Measurements from ENCODE around the gene TEX9.
"Not testable (repeated sequence)": the region's sequence is repeated elsewhere in the genome, so short reads cannot be mapped to it uniquely, and the experiment has no call there.

TEX9 gene

DNA sequence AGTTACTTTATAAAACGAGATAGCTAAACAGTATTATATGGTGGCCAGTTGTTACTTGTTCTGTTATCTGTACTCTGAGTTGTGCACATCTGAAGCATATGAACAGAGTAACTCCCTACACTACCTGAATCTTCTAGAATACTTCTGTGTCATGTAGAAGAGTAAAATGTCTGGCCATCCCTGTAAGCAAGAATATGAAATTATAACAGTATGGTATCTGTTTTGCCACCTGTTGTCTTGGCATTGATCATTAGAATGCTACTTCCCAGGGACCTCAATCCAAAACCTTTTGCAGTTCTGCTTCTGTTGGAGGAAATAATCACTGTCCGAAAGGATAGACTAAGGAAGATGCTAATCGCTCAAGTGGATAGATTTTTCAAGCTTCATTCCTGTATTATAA lies 1.9 kb downstream of the TEX9 start:
- no peak for DNase-seq

- no peak for DNase-seq
Observed at GRCh38 chr15:56369234-56369633, 4.0 kb downstream of the TEX9 start.

- no peak for DNase-seq
Observed at GRCh38 chr15:56371495-56372147, 6.4 kb downstream of the TEX9 start.

DNA sequence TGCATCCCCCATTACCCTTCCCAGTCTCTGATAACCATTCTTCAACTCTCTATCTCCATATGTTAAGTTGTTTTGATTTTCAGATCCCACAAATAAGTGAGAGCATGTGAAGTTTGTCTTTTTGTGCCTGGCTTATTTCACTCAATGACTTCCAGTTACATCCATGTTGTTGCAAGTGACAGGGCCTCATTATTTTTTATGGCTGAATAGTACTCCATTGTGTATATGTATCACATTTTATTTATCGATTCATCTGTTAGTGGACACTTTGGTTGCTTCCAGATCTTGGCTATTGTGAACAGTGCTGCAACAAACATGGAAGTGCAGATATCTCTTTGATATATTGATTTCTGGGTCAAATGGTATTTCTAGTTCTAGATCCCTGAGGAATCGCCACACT lies 9.5 kb downstream of the TEX9 start:
- not testable (repeated sequence) for DNase-seq

DNA sequence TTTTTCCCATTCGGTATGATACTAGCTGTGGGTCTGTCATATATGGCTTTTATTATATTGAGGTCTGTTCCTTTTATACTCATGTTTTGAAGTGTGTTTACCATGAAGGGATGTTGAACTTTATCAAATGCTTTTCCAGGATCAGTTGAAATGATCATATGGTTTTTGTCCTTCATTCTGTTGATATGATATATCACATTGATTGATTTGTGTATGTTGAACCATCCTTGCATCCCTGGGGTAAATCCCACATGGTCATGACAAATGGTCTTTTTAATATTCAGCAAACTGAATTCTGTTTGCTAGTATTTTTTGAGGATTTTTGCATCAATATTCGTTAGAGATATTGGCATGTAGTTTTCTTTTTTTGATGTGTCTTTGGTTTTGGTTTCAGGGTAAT lies 12.6 kb downstream of the TEX9 start:
- DNase-seq, result not testable (repeated sequence)

GRCh38 chr15:56383010-56383409 lies 17.8 kb downstream of the TEX9 start:
- DNase-seq, result no peak

DNA sequence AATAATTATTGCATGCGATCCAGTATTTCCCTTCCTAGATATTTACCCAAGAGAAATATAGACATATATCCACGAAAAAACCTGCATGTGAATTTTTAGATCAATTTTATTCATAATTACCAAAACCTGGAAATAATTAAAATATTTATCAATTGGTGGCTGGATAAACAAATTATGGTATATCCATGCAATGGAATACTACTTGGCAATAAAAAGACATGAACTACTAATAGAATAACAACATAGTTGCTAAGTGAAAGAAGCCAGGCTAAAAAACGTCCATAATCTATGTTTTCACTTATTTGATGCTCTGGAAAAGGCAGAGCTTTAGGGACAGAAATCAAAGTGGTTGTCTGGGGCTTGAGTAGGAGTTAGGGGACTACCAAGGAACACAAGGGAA lies 20.7 kb downstream of the TEX9 start:
- no peak for DNase-seq

DNA sequence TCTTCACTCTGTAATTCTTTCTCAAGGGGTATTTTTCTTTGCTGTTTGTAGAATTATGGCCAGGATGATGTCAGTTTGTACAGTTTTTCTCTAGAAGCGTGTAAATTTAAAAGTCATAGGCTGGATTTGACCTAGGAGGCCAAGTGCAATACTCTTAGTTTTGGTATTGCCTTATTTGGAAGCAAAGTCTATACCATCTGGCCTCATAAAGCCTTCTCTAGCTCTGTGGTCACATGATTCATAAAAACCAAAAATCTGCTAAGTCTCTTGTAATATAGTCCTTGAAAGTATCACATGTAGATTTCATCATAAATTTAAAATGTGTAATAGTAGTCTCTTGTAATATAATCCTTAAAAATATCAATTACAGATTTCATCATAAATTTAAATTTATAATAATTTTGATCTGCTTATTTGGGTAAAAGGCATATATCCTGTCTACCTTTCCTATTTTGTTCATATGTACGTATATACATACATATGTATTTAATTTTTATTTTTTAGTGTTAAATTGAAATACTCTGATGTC lies 25.6 kb downstream of the TEX9 start:
- DNase-seq, result no peak

- DNase-seq, result no peak
Observed at GRCh38 chr15:56393277-56393676, 28.1 kb downstream of the TEX9 start.

- DNase-seq, result no peak
Observed at GRCh38 chr15:56394909-56395308, 29.7 kb downstream of the TEX9 start.

DNA sequence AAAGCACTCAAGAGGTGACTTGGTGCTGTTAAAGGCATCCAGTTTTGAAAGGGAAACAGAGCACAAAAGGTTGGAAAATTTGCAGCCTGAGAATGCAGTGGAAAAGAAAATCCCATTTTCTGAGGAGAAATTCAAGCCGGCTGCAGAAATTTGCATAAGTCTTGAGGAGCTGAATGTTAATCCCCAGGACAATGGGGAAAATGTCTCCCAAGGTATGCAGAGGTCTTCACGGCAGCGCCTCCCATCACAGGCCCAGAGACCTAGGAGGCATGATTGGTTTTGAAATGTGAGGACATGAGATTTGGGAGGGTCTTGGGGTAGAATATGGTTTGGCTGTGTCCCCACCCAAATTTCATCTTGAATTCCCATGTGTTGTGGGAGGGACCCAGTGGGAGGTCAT lies 32.1 kb downstream of the TEX9 start:
- DNase-seq, result not testable (repeated sequence)

- DNase-seq, result not testable (repeated sequence)
Observed at GRCh38 chr15:56399209-56399608, 34.0 kb downstream of the TEX9 start.

DNA sequence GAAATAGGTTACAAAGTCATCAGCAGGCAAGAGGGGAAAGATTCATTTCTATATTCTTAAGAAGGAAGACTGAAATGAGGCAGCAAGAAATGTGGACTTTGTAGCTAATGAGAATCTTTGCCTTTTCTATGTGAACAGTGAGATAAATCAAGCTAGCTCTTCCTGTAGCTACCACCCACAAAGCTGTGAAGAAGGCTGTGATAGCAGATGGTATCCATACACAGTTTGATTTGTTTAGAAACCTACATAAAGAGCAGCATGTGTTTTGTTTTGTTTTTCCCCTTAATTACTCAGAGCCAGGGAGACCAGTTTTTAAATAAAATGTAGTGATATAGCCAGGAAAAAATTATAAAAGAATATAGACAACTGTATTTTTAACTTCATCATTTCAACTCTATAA lies 45.5 kb downstream of the TEX9 start:
- DNase-seq, result no peak

DNA sequence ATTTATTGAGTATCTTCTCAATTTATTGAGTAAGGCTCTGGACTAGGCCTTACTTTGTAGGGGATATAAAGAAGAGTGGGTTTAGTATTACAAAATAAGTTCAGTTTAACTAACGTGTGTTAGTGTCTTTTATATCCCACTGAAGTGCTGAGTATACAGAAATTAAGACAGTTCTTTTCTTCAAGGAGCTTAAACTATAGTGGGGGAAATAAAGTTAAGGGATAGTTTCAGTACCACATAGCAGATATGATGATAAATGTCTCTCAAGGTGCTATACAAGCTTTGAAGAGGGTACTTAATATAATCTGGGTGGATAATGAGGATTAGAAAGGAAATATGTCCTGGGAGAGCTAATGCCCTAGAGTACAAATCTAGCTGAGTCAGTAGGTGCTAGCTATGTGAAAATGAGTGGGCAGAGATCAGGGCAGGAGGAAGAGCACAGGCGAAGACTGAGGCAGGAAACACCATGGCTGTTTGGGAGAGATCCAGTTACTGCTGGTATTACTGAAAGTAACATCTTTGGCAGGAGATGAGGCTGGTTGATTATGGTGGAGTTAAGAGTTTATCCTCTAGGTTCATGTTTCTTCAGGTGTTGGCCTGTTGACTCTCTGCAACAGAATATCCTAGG lies 46.0 kb downstream of the TEX9 start:
- peak; percentile 12 for DNase-seq

DNA sequence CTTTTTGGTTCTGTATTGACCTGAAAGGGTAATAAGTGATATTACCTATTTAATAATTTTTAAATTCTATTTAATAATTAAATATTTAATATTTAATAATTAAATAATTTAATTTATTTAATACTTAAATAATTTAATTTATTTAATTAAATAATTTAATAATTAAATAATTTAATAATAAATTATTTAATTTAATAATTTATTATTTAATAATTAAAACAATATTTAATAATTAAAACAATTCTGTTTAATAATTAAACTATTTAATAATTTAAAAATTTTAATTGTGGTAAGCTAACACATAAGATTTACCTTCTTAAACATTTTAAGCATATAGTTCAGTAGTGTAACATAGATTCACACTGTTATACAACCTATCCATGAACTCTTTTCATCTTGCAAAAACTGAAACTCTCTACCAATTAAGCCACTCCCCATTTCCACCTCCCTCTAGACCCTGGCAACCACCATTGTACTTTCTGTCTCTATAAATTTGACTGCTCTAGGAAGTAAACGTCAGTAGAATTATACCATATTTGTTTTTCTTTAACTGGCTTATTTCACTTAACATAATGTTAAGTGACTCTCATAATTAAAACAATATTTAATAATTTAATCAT lies 48.0 kb downstream of the TEX9 start:
- not testable (repeated sequence) for DNase-seq

DNA sequence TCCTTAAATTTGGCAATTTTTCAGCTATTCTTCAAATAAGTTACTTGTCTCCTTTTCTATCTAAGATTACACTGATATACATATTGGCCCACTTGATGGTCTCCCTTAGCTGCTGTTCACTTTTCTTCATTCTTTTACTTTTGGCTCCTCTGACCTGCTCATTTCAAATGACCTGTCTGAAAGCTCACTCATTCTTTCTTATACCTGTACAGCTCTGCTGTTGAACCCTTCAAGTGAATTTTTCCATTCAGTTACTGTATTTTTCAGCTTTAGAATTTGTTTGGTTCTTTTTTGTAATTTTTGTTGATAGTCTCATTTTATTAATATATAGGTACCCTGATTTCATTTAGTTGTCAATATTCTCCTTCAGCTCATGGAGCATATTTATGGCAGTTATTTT lies 60.0 kb downstream of the TEX9 start:
- DNase-seq, result no peak

DNA sequence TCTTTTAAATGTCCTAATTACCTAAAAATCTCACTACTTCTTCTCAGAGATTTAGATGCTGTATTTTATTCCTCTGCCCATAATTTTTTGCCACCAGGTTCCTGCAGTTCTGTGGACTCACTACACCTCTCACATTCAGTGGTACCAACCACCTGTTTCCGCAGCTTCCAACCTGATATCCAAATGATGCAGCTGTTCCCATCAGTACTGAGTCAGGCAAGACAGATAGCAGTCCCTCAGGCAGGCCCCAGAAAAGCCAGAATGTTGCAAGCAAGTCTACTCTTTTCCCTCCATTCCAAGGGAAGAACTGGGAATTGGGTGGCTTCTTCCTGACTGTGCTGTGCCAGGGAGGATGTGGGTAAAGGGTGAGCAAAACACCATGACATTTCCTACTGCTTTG lies 60.8 kb downstream of the TEX9 start:
- DNase-seq, result no peak

DNA sequence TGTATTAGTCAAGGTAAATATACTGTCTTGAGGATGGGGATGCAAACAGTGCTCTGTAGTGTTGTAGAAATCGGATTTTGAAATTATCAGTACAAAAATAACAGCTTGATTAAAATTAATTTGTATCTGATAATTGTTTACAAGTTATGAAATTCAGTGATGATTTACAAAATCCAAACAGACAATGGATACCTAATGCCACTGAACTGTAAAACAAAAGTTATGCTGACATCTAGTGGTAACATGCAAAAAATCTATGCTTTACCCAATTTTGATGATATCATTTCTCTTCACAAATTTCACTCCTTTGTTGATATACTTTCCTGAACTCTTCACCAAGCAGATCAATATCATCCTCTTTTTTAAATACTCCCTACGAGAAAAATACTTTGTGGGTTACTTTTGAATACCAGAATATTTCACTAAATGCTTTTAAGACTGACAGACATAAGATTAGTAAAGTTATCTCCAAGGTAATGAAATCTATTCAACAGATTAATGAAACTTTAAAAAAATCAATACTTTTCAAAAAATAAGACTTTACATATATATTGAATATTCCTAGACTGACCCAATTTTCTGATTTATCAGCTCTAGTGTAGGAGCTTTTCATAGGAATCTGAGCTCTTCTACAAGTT lies 63.7 kb downstream of the TEX9 start:
- DNase-seq, result peak; percentile 20

DNA sequence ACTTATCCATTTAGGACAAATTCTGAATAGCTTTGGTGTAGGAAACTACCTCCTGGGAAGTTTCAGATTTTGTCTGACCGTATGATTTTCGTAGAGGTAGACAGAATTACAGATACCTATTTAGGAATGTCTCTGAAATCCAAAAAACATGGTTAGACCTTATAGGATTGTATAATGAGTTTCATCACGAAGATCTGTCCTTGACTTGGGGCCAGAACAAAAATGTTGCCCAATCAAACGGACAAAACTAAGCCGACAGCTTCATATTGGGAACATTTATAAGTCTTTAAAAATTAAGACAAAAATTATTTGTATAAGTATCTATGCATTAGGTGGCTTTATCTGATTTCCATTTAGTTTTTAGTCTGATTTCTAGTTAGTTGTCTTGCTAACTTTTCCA lies 67.1 kb downstream of the TEX9 start:
- no peak for DNase-seq

DNA sequence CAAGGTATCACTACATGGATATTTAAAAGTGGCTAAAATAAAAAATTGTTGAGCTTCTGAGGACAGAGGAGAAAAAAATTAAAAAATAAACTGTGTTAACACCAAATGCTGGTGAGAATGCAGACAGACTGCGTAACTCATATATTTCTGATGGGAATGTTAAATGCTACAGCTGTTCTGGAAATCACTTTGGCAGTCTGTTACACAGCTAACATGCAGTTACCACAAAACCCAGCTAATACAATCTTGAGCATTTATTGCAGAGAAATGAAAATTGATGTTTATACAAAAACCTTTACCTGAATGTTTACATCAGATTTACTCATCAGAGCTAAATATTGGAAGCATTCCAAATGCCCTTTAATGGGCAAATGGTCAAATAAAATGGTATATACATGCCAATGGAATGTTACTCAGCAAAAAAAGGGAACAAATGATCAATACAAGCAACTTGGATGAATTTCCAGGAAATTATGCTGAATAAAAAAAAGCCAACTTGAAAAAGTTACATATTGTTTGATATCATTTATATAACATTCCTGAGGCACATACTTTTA lies 75.1 kb downstream of the TEX9 start:
- DNase-seq, result no peak

- no peak for DNase-seq
Observed at GRCh38 chr15:56442354-56442753, 77.1 kb downstream of the TEX9 start.

DNA sequence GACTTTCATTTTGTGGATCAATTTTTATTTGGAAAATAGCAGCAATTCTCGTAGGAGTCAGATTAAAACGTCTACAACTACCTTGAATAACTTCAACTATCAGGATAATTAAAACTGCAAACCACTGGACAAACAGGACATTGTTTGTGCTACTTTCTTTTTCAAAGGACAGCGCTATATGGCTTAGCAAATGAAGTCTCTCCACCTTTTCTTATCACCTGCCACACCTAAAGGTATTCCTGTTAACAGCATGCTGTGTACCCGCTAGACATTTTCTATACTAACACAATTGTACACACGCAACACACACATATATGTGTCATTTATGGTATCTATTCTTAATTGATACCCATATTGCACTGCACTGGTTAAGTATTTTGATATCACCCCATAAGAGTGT lies 80.5 kb downstream of the TEX9 start:
- no peak for DNase-seq

DNA sequence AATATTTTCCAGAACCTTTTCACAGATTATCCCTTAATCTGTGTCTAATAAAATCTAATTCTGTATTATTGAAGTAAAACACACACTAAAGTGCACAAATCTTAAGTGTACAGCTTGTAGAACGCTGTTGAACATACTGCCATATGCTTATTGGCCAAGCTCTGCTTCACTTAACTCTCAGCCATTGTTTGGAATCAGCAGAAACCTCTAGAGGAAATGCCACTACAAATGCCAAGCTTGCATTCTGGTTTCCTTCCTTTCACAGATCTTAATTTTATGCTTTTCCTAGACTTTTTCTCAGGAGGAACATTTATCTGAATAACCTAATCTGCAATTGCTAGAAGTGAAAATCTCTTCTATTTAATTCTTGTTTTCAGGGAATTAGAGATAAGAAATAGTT lies 89.6 kb downstream of the TEX9 start:
- DNase-seq, result no peak

DNA sequence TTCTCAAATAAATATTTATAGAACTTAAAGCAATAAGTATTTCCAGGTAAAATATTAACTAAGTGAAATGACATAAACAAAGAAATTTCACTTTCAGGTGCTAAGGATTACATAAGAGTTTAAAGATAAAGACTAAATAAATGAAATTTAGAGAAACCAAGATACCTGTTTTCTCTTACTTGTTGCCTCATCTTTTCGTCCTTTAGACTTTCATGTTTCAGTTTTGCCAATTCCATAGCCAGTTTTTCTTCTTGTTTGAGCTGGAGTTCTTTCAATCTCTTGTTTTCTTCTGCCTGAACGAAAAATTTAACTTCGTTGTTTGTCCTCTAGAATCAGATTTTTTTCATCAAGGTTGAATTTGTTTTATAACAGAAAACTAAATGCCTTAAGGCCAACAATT lies 91.0 kb downstream of the TEX9 start:
- no peak for DNase-seq
